Dermis blood vessel endothelial cell (primary cell): Measurements from ENCODE around the gene VSIG8. TPM values are rescaled to one million over a fixed set of nuclear protein-coding genes. Genes with fewer than 3 reads are reported as not detected.
A peak's percentile ranks its signal among the peaks of the same experiment; 100 is the strongest.

ENCODE experiments used
- DNase-seq: peaks from one replicate; pipeline ENCODE4 v3.0.0; 2010
- total RNA-seq: library from RNA; depleted of rRNA; stranded (reverse); fragments of >200 nt; gene quantifications from 2 replicates; pipeline ENCODE4 v1.2.3, GENCODE V29; 2014

Gene VSIG8
- total RNA-seq, 1 donor from 2014 or later = not detected

- no peak for DNase-seq
These were observed 34.3 kb downstream of the VSIG8 start for GRCh38 chr1:159828176-159828575.

GRCh38 chr1:159827549-159827948 is 34.9 kb downstream of the VSIG8 start:
- DNase-seq = no peak

GRCh38 chr1:159827102-159827490 is 35.4 kb downstream of the VSIG8 start:
- DNase-seq = no peak

GRCh38 chr1:159826441-159827101 is 35.9 kb downstream of the VSIG8 start, which contains the start of gene SLAMF8:
SLAMF8 (plus strand) TSS chr1:159826873; CDS start chr1:159826899, 26 bp downstream.
- no peak for DNase-seq

GRCh38 chr1:159825564-159825963 is 36.9 kb downstream of the VSIG8 start:
- DNase-seq = no peak

- no peak for DNase-seq
These were observed 39.1 kb downstream of the VSIG8 start for GRCh38 chr1:159823406-159823805.

- DNase-seq = peak; percentile 74
These were observed 41.1 kb downstream of the VSIG8 start for GRCh38 chr1:159821171-159821867.

GRCh38 chr1:159817276-159818041 is 45.0 kb downstream of the VSIG8 start:
- DNase-seq = peak; percentile 77

GRCh38 chr1:159815926-159816325 is 46.5 kb downstream of the VSIG8 start:
- no peak for DNase-seq

GRCh38 chr1:159804924-159805323 is 57.5 kb downstream of the VSIG8 start:
- DNase-seq = no peak

Other genes starting within 250 kb of the VSIG8 start
- not detected in 2 replicates for gene CRP, start 148.1 kb downstream of the VSIG8 start, total RNA-seq
- 29.0 and 47.6 TPM in 2 replicates for gene DUSP23, start 81.7 kb downstream of the VSIG8 start, total RNA-seq
- gene FCRL6, start 60.3 kb downstream of the VSIG8 start, total RNA-seq = not detected in 2 replicates
- gene SLAMF8, start 35.8 kb downstream of the VSIG8 start, total RNA-seq = not detected in 2 replicates
- 0.17 and 0.19 TPM in 2 replicates for gene CFAP45, start 37.5 kb upstream of the VSIG8 start, total RNA-seq
- gene TAGLN2, start 62.9 kb upstream of the VSIG8 start, total RNA-seq = 276 and 348 TPM in 2 replicates
- not detected in 2 replicates for gene IGSF9, start 83.0 kb upstream of the VSIG8 start, total RNA-seq
- not detected in 2 replicates for gene SLAMF9, start 91.6 kb upstream of the VSIG8 start, total RNA-seq
- 2.6 and 3.5 TPM in 2 replicates for gene PIGM, start 169.3 kb upstream of the VSIG8 start, total RNA-seq
- not detected in 2 replicates for gene KCNJ10, start 207.5 kb upstream of the VSIG8 start, total RNA-seq
- not detected in 2 replicates for gene KCNJ9, start 218.9 kb upstream of the VSIG8 start, total RNA-seq
- 13.4 and 16.6 TPM in 2 replicates for gene IGSF8, start 236.0 kb upstream of the VSIG8 start, total RNA-seq